Heart left ventricle (tissue), 13 donors: ENCODE data around the gene C6orf47.

Experiments
- POLR2A ChIP-seq, 2 donors: fragments of 450-650 bp; IDR thresholded peaks; one replicate each; pipeline ENCODE4 v1.6.1; 2017; ENCODE audit warnings: antibody characterized with exemption in 2 of 2, mild to moderate bottlenecking in 2 of 2, moderate library complexity in 2 of 2
- TF ChIP-seq, protein P1 (sequence below), 12 donors: fragments of 200-600 bp; sonication (generic) in 4 of 12; IDR thresholded peaks; one replicate each; pipeline versions ENCODE4 v1.5.0 to v1.8.0; 2018 to 2022; ENCODE audit warnings: antibody characterized with exemption in 12 of 12, mild to moderate bottlenecking in 5 of 12
- donor health status: ischemic (EF 13 %, LVEDD 7.1; RV severe dilation, severe dysfunction).
- donor health status: DM: no; HTN: yes; CAD: no.
- donor health status: DM: no; HTN: no; CAD: no.
- donor health status: ischemic (EF 25% LVEDD 6.9; RV normal size, moderate dysfunction).
- donor health status: ischemic (EF 25% LVEDD 5.7; RV mildly dilated, moderate dysfunction).
- donor health status: ischemic (EF 35%, LVEDD 5.7; RV mildly dilated, moderate dysfunction).
- donor health status: nonischemic (EF 11% LVEDD 7.7; RV severe dilation, severe dysfunction).
- donor health status: DM: yes; HTN: yes; CAD: no.
- donor health status: PGD.
- donor health status: ischemic (EF 29% LVEDD 5.4; RV normal size, mild dysfunction).
- donor health status: nonischemic (EF 23%, LVEDD 6.1; RV moderate dilation, normal function).

- TF ChIP-seq, protein P1, sequence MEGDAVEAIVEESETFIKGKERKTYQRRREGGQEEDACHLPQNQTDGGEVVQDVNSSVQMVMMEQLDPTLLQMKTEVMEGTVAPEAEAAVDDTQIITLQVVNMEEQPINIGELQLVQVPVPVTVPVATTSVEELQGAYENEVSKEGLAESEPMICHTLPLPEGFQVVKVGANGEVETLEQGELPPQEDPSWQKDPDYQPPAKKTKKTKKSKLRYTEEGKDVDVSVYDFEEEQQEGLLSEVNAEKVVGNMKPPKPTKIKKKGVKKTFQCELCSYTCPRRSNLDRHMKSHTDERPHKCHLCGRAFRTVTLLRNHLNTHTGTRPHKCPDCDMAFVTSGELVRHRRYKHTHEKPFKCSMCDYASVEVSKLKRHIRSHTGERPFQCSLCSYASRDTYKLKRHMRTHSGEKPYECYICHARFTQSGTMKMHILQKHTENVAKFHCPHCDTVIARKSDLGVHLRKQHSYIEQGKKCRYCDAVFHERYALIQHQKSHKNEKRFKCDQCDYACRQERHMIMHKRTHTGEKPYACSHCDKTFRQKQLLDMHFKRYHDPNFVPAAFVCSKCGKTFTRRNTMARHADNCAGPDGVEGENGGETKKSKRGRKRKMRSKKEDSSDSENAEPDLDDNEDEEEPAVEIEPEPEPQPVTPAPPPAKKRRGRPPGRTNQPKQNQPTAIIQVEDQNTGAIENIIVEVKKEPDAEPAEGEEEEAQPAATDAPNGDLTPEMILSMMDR (IDR thresholded peaks at IDR 0.05): no peak
- no peak for TF ChIP-seq POLR2A (IDR thresholded peaks at IDR 0.05)
Measured at GRCh38 chr6:31639449-31639861, 21.1 kb downstream of the C6orf47 start.
